HG03571 (cell line): ENCODE measurements around the gene KRT35.

Source experiments
- ATAC-seq: cut with Tn5 transposase; IDR thresholded peaks from one replicate; pipeline ENCODE4 v1.9.1; 2021; ENCODE audit not compliant: unreplicated experiment

KRT35 gene

DNA sequence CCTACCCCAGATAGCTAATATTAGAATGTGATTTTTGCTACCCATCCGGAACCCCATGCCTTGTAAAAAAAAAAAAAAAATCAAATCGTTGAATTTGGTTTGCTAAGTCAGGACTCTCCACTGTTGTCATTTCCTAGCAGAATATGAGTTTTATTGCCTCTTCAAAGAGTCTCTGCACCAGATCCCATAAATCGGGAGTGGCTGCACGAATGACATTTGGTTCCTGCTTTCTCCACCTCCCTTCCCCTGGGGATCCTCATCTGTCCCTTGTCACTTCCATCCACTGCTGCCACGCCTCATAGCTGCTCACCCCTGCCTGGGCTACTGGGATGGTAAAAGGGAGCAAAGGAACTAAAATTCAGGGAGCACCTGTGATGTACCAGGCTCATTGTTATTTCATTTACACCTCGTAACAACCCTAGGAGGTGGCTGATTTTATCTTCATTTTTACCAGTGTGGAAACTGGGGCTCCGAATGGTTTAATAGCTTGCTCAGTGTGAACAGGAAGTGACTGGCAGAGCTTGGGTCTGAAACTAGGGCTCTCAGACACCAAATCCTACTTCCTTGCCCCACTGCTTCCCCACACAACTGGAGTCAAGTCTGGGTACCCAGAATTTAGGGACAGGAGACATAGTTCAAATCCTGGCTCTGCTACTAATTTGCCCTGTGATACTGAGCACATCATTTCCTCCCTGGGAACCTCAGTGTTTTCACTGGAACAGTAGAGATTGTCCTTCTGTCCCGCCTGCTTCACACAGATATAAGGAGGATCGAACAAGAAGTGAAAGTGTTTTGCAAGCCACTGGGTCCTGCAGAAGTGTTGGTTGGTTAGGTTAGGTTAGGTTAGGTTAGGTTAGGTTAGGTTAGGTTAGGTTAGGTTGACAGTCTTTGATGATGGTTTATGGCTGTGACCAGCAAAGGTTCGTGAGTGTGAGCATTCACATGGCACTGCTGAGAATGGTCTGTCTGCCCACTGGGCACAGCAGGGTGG, 9.3 kb upstream of the KRT35 start:
- no peak for ATAC-seq

DNA sequence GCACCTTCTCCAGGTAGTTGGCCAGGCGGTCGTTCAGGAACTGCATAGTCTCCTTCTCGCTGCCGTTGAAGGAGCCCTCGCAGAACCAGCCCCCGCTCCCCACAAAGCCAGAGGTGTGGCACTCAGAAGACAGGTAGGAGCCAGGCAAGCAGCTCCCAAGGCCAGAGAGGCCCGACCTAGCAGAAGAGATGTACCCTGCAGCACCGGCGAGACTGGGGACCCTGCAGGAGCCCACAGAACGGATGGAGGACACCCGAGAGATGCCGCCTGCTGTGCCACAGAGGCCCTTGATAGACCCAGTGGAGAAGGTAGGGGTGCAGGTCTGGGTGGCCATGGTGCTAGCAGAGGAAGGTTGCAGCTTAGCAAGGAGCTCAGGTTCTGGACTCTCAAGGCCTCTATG, 8.6 kb upstream of the KRT35 start, which contains the start of gene KRT36:
Gene KRT36 (minus strand): TSS at position 380 of the 400 bp plus-strand sequence. CDS start 46 bp downstream, at position 334.
- ATAC-seq: no peak

DNA sequence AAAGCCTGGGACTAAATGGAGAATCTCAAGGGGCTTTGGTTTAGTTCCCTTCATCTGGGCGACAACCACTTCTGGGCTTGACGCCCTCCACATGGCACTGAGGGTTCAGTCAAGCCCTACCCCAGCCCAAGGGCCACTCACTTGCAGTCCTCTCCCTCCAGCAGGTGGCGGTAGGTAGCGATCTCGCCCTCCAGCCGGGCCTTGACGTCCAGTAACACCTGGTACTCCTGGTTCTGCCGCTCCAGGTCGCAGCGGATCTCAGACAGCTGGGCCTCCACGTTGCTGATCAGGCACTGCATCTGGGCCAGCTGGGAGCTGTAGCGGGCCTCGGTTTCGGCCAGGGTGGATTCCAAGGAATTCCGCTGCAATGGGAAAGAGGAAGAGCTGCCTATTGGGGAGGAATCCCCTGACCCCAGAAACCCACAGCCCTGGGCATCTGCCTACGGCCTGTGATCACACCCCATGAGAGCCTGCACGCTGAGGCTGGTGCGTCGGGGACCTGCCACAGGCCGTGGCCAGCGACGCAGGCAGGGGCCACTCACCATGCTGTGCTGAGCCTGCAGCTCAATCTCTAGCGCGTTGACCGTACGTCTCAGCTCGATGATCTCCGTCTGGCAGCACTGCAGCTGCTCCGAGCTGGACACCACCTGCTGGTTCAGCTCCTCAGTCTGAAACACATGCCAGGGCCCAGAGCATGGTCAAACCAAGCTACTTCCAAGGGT, 6.0 kb upstream of the KRT35 start:
- ATAC-seq: no peak

DNA sequence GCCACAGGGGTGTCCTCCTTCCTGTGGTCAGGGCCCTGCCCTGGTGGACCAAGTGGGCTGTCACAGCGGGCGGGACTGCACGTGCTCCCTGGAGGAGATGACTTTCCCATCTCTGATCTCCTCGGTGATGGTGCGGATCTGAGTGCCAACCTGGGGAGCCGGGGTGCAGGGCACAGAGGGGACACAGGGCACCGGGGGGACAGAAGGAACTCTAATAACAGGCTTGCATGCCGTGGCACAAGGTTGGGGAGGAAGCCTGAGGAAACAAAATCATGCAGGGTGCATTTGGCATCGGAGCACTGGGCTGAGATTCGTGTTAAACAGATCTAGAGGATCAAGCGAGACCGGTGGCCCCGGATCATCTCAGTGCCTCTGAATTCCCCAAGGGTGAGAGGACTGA, 5.4 kb upstream of the KRT35 start:
- ATAC-seq: no peak

DNA sequence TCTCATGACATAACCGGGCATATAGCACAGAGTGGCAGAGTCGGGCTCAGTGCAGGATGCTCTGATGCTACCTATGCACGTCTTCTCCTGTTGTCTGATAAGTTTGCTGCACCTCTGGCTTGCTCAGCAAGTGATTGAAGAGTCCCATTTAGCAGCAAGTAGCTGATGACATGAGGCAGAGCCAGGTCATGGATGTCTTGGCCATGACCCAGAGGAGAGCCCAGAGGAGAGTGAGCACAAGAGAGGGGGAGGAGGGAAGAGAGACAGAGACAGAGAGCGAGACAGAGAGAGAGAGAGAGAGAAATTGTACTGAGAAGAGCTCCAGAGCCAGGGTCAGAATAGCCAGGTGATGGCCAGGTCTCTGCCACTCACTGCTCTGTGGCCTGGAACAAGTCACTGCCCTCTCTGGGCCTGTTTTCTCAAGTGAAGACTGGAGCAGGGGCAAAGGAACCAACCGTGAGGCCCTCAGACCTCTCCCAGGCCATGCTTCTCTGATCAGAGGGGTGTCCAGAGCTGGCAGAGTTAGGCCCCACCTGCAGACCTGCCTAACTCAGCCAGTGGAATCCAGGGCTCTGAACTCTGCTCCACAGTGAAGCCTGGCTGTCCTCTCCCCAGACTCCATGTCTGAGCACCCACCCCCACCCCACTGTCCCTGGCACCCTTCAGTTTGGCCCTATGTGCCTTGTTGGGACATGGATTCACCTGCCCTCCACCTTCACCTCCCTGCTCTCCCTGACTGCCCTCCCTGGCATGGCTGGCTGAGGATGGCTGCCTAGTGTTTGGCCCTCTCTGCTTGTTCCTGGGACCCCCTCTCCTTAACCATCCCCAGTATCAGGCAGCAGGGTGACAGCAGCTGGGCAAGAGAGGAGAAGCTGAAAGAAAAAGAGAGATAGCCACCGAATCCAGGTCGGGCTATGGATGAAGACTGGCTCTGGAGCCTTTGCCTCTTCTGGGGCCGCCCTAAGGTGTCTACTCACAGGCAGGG, 4.3 kb upstream of the KRT35 start:
- no peak for ATAC-seq

DNA sequence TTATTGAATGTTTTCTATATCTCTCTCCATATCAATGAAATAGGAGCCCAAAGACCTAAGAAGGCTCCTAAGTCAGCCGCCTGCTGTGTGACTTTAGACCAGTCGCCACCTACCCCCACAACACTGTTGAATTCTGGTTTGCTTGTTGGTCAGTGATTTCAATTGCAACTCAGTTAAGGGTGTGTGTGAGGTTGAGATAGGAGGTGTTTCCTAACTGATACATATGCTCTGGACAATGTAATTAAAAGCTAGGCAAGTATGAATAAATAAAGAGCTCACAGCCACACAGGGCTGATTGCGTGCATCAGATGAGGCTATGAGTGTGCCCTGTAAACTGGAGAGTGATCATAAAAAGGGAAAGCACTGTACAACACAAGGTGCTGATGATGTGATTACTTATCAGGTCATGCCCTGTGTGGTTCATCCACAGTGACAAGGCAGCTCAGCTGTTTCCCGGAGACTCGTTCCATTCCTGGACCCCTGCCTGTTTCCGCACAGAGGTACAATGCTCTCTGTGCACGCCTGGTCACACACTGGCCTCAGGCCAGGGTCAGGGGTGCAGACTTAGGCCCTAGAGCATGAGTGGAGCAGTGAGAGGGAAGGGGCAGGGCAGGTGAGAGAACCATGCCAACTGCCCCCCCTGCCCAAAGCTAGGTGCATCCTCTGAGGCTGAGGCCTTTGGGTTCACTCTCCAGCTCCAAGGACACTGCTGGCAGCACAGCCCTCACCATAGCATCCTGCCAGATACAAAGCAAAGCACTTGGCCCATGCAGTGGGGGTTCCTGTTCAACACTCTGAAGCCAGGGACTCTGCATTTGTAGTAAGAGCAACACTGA, 3.3 kb upstream of the KRT35 start:
- ATAC-seq: no peak

DNA sequence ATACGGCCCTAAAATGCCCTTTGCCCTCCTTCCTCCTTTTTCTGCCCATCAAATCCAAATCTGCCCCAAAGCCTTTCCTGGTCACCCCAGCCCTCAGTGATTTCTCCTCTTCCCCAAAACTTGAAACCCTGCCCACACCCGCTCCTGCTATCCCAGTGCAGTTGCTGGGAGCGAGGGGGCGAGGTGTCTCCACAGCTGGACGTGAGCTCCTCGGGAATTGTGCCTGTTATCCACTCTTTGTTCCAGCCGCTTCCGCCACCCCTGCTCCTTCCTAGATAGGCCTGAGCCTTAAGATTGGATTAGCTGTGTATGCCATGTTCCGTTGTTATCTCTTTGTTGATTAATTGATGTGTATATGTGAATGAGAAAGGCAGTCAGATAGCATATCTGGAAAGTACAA, 2.6 kb upstream of the KRT35 start:
- ATAC-seq: no peak

DNA sequence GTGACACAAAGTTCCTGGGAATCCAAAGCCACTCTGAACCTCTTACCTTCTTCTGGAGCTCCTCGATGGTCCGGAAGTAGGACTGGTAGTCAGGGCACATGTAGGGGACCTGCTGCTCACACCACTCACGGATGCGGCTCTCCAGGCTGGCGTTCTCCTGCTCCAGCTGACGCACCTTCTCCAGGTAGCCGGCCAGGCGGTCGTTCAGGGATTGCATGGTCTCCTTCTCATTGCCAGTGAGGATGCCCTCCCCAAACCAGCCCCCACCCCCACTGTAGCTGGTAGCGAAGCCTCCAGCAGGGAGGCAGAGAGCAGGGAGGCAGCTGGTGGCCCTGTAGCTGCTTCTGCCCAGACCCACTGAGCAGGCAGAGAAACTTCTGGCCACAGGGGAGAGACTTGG, 370 bp downstream of the KRT35 start:
- no peak for ATAC-seq

DNA sequence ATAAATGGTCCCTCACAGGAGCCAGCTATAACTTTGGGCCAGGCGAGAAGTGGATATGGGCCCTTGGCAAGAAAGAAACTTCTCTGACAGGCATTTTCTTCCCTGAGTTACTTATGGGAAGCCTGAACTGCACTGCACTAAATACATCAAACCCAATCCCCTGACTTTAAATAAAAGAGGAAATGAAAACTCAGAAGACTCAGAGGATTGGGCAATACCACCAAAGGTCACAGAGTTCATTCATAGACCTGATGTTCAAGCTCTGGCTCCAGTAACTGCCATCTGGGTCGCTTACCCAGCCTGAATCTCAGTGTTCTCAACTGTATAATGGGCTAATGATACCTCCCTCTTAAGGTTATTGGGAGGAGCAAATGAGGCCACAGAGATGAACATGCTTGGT, 815 bp downstream of the KRT35 start:
- ATAC-seq: no peak

DNA sequence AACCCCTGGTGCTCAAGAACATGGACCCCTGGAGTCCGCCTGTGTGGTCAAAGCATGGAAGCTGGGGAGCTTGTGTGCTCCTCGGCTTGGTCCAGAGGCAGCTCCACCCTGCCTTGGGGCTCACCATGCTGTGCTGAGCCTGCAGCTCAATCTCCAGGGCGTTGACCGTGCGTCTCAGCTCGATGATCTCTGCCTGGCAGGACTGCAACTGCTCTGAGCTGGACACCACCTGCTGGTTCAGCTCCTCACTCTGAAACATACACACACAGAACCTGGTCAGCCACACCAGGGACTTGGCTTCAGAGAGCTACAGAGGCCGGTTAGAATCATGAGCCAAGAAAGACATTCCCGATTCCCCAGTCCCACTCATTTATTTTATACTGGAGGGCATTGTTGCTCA, 2.7 kb downstream of the KRT35 start:
- no peak for ATAC-seq

DNA sequence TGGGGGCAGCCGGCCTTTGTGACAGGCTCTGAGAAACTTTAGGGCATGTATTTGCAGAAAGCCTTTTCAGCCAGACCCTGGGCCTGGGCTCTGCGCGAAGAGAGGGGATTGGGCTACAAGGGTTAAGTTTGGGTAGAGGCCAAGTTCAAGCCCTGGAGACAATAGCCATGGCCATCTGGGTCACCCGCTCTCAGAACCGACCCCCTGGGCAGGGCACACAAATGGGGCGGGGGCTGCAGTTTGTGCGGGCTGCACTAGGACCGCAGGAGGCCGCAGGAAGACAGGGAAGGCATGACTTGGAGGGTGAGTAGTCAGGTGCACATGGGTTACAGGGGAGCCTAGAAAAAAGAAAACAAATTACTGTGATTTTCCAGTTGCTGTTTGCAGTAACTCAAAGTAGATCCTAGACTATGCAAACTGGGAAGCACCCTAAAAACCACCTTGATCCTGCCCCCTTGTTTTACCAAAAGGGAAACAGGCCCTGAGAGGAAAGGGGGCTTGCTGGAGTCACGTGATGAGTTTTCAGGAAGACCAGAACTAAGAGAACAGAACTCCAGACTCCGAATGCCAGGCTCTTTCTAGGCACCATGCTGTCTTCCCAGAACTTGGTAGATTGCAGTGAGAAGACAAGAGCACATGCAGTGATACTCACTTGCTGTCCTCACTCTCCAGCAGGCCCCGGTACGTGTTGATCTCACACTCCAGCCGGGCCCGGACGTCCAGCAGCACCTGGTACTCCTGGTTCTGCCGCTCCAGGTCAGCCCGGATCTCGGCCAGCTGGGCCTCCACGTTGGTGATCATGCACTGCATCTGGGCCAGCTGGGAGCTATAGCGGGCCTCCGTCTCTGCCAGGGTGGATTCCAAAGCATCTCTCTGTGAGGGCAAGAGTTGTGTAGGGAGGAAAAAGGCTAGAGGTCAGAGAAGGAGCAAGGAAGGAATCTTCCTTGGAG, 3.8 kb downstream of the KRT35 start:
- no peak for ATAC-seq

DNA sequence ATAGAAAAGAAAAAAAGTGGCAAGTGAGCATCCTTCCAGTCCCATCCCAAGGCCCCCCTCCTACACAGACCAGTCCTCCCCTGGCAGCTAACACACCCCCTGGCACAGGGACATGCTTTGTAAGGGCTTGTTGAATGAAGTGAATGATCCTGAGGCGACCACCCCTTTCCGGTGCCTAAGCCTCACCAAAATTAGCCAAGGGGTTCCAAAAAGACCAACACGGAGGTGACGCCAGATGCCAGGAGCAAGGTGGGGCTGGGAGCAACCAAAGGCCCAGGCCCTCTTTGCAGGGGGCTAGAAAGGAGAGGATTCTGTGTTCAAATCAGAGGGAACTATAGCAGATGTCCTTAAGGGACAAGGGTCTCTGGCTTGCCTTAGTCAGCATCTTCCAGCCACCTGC, 5.5 kb downstream of the KRT35 start:
- no peak for ATAC-seq

DNA sequence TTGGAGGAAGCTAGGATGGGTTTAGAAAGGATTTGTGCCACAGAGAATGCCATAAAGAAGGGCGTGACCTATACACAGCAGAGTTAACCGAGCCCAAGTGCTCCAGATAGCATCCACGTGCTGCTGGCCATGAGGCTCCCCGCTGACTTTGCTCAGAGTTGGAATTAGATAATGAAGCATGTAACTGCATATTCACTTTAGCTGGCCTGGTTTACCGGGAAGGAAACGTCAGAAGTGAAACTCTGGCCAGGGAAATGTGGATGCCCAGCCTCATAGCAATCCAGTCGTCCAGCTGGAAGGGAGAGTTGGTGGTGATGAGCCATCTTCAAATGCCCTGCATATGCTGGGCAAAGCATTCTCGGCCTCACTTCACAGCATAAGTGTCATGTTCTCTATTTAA, 6.1 kb downstream of the KRT35 start:
- ATAC-seq: no peak

DNA sequence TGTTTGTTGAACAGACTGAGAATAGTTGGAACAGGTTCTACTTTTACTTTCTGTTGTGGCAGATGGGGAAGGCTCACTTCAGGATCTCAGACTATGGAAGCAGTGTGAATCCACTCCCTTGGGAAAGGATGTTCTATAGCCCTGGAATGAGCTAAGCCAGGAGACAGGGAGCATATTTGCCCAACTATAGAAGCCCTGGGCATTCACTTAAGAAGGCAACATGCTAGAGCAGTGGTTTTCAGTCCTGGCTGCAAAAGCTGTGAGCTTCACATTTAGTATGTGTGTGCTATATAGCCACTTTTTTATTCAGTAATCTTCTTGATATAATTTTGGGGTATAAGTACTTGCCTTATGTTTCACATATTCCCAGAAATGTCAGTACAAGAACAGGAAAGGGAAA, 12.6 kb downstream of the KRT35 start:
- no peak for ATAC-seq

DNA sequence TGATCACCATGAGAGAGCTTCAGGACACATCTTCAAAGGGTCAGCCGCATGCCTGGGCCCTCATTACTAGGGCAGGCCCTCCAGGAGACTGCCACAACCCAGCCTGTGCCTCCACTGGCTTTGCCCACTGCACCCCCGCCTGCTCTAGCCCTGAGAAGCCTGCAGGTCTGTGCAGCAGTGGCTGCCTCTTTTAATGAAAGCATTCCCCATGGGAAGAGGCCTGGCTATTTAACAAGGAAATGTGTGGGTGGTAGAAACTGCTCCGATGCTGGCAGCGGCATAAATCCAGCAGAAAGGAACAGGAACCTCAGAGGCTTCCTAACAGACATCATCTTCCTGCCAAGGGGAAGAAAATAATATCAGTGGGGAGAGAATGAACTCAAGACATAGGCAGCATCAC, 13.4 kb downstream of the KRT35 start:
- ATAC-seq: no peak

DNA sequence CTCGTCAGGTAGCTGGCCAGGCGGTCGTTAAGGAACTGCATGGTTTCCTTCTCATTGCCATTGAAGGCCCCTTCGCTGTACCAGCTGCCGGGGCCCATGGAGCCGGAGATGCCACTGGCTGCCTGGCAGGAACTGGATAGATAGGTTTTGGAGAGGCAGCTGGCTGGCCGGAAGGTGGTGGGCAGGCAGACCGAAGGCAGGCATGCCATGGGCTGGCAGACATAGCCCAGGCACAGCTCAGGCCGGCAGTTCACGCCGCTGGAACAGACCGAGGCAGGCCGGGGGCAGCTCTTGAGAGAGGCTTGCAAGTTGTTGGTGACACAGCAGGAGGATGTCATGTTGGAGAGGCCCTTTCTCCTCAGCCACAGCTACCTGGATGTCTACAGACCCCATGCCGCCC, 14.0 kb downstream of the KRT35 start, which contains the start of gene KRT32:
Gene KRT32 (minus strand): TSS at position 399 of the 400 bp plus-strand sequence. CDS start 61 bp downstream, at position 338.
- ATAC-seq: no peak

DNA sequence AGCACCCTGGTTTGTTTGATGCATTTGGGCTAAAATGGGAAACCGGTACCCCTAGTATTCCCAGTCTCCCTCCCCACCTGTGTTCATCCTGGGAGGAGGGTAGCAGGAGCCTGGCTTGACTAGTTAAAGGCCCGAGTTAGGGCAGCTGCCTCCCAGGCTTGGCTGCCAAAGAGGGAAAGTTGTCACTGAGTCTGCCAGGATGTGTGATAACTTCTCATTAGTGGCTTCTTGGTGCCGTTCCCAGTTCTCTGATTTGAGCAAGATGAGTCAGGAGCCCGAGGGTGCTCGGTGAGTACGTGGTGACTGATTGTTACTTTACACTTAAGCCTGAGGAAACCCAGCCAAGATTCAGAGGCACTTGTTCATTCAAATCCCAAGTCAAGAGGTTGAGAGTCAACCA, 16.3 kb downstream of the KRT35 start:
- no peak for ATAC-seq

DNA sequence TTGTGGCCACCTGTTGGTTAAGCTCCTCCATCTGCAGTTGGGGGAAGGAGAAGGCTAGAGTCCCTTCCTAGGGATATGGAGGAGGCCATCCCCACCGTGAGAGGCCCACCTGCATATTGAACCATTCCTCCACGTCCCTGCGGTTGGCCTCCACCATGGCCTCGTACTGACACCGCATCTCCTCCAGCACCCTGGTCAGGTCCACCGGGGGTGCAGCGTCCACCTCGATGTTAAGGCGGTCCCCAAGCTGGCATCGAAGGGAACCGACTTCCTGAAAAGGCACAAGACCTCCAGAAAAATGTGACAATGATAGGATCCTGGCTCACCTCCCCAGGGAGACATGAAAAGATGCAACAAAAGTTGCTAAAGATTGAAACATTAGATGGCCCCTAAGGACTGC, 16.8 kb downstream of the KRT35 start:
- no peak for ATAC-seq

DNA sequence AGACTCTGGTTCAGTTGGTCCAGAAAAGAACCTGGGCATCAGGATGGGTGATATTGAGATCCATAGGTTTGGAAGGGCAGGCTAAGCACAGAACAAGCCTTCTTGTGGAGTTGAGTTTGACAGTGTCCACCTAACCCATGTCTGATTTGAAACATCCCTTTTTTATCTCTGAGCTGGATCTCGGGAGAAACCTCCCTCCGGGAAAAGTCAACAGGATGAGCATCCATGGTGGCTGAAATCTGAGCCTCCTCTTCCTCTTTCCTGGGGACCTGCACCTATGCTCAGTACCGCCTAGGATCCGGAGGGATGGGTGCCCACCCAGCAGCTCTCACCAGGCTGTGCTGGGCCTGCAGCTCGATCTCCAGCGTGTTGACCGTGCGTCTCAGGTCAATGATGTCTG, 17.2 kb downstream of the KRT35 start:
- no peak for ATAC-seq
